WTC11 (cell line): Measurements from ENCODE around the gene ACP1.

Experiments used
- ELF4 ChIP-seq: sonication (generic); formaldehyde crosslinking; IDR thresholded peaks from 2 replicates; pipeline ENCODE4 v1.8.1; 2022; ENCODE audit warnings: low read depth, mild to moderate bottlenecking, moderate library complexity, missing genetic modification reagents
- FOXP1 ChIP-seq: sonication (generic); formaldehyde crosslinking; IDR thresholded peaks from 2 replicates; pipeline ENCODE4 v1.8.0; 2022; ENCODE audit warnings: missing genetic modification reagents, mild to moderate bottlenecking, moderate library complexity, borderline replicate concordance
- MLX ChIP-seq: sonication (generic); formaldehyde crosslinking; IDR thresholded peaks from 2 replicates; pipeline ENCODE4 v1.8.1; 2023; ENCODE audit warnings: mild to moderate bottlenecking, missing genetic modification reagents, moderate library complexity
- MYBL2 ChIP-seq: sonication (generic); formaldehyde crosslinking; IDR thresholded peaks from 2 replicates; pipeline ENCODE4 v1.8.1; 2023; ENCODE audit warnings: mild to moderate bottlenecking, moderate library complexity, missing genetic modification reagents
- NFYB ChIP-seq: sonication (generic); formaldehyde crosslinking; conservative IDR thresholded peaks from 2 replicates; pipeline ENCODE4 v1.8.0; 2022; ENCODE audit warnings: low read depth, missing genetic modification reagents
- ZNF219 ChIP-seq: sonication (generic); formaldehyde crosslinking; IDR thresholded peaks from 2 replicates; pipeline ENCODE4 v1.8.0; 2023; ENCODE audit warnings: missing genetic modification reagents, mild to moderate bottlenecking, borderline replicate concordance
- TF ChIP-seq, protein P1 (sequence below): fragments of 200-600 bp; IDR thresholded peaks from 2 replicates; pipeline ENCODE4 v1.8.0; 2022; ENCODE audit warnings: antibody characterized with exemption

GRCh38 chr2:233030-233429 is 31.7 kb upstream of the ACP1 start:
- no peak for TF ChIP-seq ZNF219 (CRISPR knock-in tag)
- no peak for TF ChIP-seq MLX (CRISPR knock-in tag)
- TF ChIP-seq MYBL2: no peak
- TF ChIP-seq, protein P1, sequence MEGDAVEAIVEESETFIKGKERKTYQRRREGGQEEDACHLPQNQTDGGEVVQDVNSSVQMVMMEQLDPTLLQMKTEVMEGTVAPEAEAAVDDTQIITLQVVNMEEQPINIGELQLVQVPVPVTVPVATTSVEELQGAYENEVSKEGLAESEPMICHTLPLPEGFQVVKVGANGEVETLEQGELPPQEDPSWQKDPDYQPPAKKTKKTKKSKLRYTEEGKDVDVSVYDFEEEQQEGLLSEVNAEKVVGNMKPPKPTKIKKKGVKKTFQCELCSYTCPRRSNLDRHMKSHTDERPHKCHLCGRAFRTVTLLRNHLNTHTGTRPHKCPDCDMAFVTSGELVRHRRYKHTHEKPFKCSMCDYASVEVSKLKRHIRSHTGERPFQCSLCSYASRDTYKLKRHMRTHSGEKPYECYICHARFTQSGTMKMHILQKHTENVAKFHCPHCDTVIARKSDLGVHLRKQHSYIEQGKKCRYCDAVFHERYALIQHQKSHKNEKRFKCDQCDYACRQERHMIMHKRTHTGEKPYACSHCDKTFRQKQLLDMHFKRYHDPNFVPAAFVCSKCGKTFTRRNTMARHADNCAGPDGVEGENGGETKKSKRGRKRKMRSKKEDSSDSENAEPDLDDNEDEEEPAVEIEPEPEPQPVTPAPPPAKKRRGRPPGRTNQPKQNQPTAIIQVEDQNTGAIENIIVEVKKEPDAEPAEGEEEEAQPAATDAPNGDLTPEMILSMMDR: no peak
- no peak for TF ChIP-seq NFYB
- no peak for TF ChIP-seq FOXP1 (CRISPR knock-in tag)
- no peak for TF ChIP-seq ELF4
